HepG2 (cell line): ENCODE data around the gene SNX21.

Experiments
- CHD4 ChIP-seq: fragments of 200-600 bp; sonication (generic); IDR thresholded peaks from 2 replicates; pipeline ENCODE4 v1.7.0; 2017; ENCODE audit warnings: mild to moderate bottlenecking, low read length, borderline replicate concordance
- FOXA1 ChIP-seq, 2 experiments: fragments of 450-650 bp in 1 of 2; sonication (generic) in 1 of 2; formaldehyde crosslinking in 1 of 2; IDR thresholded peaks; 2 replicates each; pipeline versions ENCODE4 v1.4.0 to v1.6.1; 2016 to 2020; ENCODE audit warnings: missing genetic modification reagents in 1 of 2
- HNF4G ChIP-seq, 2 experiments: sonication (generic) in 1 of 2; formaldehyde crosslinking in 1 of 2; IDR thresholded peaks; 2 replicates each; pipeline versions ENCODE4 v1.4.0 to v1.6.1; 2011 to 2020; ENCODE audit warnings: borderline replicate concordance in 2 of 2, low read depth in 2 of 2, mild to moderate bottlenecking in 2 of 2, low read length in 1 of 2, missing genetic modification reagents in 1 of 2, moderate library complexity in 1 of 2
- NBN ChIP-seq: fragments of 450-650 bp; conservative IDR thresholded peaks from 2 replicates; pipeline ENCODE4 v1.6.1; 2017
- TCF12 ChIP-seq, 2 experiments: fragments of 450-650 bp in 1 of 2; sonication (generic) in 1 of 2; formaldehyde crosslinking in 1 of 2; IDR thresholded peaks; 2 replicates each; pipeline versions ENCODE4 v1.6.1 to v1.8.0; 2017 to 2022; ENCODE audit warnings: antibody characterized with exemption in 1 of 2, mild to moderate bottlenecking in 1 of 2, missing genetic modification reagents in 1 of 2, moderate library complexity in 1 of 2
- U2AF1 ChIP-seq: fragments of 200-400 bp; formaldehyde crosslinking; optimal IDR thresholded peaks from 2 replicates; pipeline ENCODE3; 2017; ENCODE audit warnings: mild to moderate bottlenecking, low read depth, low read length
- ZNF567 ChIP-seq: sonication (generic); formaldehyde crosslinking; IDR thresholded peaks from 2 replicates; pipeline ENCODE4 v1.8.1; 2023; ENCODE audit warnings: mild to moderate bottlenecking, missing genetic modification reagents, borderline replicate concordance
- TF ChIP-seq, protein P1 (sequence below): sonication (generic); formaldehyde crosslinking; IDR thresholded peaks from 2 replicates; pipeline ENCODE4 v1.5.0; 2020; ENCODE audit warnings: mild to moderate bottlenecking, missing genetic modification reagents, moderate library complexity
- TF ChIP-seq, protein P2 (sequence below), 2 experiments: IDR thresholded peaks; 2 replicates each; pipeline ENCODE4 v1.6.1; 2011 to 2012; ENCODE audit warnings: low read length in 2 of 2, borderline replicate concordance in 1 of 2, low read depth in 1 of 2, mild to moderate bottlenecking in 1 of 2, moderate library complexity in 1 of 2
- TF ChIP-seq, protein P3 (sequence below): sonication (generic); formaldehyde crosslinking; IDR thresholded peaks from 2 replicates; pipeline ENCODE4 v1.4.0; 2020; ENCODE audit warnings: missing genetic modification reagents
- TF ChIP-seq, protein P4 (sequence below): IDR thresholded peaks from 2 replicates; pipeline ENCODE4 v1.6.1; 2012; ENCODE audit warnings: inconsistent platforms
- TF ChIP-seq, protein P5 (sequence below): sonication (generic); formaldehyde crosslinking; IDR thresholded peaks from 2 replicates; pipeline ENCODE4 v1.4.0; 2020; ENCODE audit warnings: missing genetic modification reagents
- TF ChIP-seq, protein P6 (sequence below): IDR thresholded peaks from 2 replicates; pipeline ENCODE4 v1.6.1; 2016

DNA sequence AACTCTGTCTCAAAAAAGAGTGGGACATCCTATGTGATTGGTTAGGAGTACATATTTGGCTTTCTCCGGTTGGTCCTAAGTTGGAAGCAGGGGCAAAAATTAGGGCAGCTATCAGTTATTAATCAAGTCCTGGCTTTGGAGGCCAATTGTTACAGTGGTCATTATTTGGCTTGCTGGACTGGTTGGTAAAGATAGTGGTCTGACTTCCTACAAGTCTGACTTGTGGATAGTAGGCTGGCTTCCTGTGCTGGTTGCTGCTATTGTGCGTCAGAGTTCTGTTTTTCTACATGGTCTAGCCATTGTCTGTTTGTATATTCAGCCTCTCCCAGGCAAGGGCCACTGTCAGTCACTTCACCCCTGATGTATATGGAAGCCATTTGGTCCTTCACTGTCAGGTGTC lies 16.6 kb downstream of the SNX21 start:
- TF ChIP-seq, protein P1, sequence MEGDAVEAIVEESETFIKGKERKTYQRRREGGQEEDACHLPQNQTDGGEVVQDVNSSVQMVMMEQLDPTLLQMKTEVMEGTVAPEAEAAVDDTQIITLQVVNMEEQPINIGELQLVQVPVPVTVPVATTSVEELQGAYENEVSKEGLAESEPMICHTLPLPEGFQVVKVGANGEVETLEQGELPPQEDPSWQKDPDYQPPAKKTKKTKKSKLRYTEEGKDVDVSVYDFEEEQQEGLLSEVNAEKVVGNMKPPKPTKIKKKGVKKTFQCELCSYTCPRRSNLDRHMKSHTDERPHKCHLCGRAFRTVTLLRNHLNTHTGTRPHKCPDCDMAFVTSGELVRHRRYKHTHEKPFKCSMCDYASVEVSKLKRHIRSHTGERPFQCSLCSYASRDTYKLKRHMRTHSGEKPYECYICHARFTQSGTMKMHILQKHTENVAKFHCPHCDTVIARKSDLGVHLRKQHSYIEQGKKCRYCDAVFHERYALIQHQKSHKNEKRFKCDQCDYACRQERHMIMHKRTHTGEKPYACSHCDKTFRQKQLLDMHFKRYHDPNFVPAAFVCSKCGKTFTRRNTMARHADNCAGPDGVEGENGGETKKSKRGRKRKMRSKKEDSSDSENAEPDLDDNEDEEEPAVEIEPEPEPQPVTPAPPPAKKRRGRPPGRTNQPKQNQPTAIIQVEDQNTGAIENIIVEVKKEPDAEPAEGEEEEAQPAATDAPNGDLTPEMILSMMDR (CRISPR knock-in tag) = no peak
- TF ChIP-seq CHD4 (no peak), U2AF1 (no peak), NBN (no peak), ZNF567 (CRISPR knock-in tag) (no peak), HNF4G (IDR thresholded peaks at IDR 0.05; ENCODE audit: borderline replicate concordance, low read depth, low read length) (no peak), HNF4G (CRISPR knock-in tag; IDR thresholded peaks at IDR 0.05; ENCODE audit: borderline replicate concordance, low read depth) (no peak), TCF12 (IDR thresholded peaks at IDR 0.05) (no peak), TCF12 (CRISPR knock-in tag; IDR thresholded peaks at IDR 0.05) (no peak), FOXA1 (IDR thresholded peaks at IDR 0.05) (no peak), FOXA1 (CRISPR knock-in tag; IDR thresholded peaks at IDR 0.05) (no peak)
- TF ChIP-seq, protein P2, sequence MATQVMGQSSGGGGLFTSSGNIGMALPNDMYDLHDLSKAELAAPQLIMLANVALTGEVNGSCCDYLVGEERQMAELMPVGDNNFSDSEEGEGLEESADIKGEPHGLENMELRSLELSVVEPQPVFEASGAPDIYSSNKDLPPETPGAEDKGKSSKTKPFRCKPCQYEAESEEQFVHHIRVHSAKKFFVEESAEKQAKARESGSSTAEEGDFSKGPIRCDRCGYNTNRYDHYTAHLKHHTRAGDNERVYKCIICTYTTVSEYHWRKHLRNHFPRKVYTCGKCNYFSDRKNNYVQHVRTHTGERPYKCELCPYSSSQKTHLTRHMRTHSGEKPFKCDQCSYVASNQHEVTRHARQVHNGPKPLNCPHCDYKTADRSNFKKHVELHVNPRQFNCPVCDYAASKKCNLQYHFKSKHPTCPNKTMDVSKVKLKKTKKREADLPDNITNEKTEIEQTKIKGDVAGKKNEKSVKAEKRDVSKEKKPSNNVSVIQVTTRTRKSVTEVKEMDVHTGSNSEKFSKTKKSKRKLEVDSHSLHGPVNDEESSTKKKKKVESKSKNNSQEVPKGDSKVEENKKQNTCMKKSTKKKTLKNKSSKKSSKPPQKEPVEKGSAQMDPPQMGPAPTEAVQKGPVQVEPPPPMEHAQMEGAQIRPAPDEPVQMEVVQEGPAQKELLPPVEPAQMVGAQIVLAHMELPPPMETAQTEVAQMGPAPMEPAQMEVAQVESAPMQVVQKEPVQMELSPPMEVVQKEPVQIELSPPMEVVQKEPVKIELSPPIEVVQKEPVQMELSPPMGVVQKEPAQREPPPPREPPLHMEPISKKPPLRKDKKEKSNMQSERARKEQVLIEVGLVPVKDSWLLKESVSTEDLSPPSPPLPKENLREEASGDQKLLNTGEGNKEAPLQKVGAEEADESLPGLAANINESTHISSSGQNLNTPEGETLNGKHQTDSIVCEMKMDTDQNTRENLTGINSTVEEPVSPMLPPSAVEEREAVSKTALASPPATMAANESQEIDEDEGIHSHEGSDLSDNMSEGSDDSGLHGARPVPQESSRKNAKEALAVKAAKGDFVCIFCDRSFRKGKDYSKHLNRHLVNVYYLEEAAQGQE (IDR thresholded peaks at IDR 0.05; ENCODE audit: borderline replicate concordance in 1 of 2, low read depth in 1 of 2, low read length in 2 of 2) = no peak
- TF ChIP-seq, protein P3, sequence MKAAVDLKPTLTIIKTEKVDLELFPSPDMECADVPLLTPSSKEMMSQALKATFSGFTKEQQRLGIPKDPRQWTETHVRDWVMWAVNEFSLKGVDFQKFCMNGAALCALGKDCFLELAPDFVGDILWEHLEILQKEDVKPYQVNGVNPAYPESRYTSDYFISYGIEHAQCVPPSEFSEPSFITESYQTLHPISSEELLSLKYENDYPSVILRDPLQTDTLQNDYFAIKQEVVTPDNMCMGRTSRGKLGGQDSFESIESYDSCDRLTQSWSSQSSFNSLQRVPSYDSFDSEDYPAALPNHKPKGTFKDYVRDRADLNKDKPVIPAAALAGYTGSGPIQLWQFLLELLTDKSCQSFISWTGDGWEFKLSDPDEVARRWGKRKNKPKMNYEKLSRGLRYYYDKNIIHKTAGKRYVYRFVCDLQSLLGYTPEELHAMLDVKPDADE (CRISPR knock-in tag) = no peak
- TF ChIP-seq, protein P4, sequence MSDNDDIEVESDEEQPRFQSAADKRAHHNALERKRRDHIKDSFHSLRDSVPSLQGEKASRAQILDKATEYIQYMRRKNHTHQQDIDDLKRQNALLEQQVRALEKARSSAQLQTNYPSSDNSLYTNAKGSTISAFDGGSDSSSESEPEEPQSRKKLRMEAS = no peak
- TF ChIP-seq, protein P5, sequence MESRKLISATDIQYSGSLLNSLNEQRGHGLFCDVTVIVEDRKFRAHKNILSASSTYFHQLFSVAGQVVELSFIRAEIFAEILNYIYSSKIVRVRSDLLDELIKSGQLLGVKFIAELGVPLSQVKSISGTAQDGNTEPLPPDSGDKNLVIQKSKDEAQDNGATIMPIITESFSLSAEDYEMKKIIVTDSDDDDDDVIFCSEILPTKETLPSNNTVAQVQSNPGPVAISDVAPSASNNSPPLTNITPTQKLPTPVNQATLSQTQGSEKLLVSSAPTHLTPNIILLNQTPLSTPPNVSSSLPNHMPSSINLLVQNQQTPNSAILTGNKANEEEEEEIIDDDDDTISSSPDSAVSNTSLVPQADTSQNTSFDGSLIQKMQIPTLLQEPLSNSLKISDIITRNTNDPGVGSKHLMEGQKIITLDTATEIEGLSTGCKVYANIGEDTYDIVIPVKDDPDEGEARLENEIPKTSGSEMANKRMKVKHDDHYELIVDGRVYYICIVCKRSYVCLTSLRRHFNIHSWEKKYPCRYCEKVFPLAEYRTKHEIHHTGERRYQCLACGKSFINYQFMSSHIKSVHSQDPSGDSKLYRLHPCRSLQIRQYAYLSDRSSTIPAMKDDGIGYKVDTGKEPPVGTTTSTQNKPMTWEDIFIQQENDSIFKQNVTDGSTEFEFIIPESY (CRISPR knock-in tag) = no peak
- TF ChIP-seq, protein P6, sequence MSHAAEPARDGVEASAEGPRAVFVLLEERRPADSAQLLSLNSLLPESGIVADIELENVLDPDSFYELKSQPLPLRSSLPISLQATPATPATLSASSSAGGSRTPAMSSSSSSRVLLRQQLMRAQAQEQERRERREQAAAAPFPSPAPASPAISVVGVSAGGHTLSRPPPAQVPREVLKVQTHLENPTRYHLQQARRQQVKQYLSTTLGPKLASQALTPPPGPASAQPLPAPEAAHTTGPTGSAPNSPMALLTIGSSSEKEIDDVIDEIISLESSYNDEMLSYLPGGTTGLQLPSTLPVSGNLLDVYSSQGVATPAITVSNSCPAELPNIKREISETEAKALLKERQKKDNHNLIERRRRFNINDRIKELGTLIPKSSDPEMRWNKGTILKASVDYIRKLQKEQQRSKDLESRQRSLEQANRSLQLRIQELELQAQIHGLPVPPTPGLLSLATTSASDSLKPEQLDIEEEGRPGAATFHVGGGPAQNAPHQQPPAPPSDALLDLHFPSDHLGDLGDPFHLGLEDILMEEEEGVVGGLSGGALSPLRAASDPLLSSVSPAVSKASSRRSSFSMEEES = no peak
